ENCODE measurements around the gene SERPINA12. TPM values are rescaled to one million over a fixed set of nuclear protein-coding genes. Genes with fewer than 3 reads are reported as not detected.

SERPINA12 gene
- total and polyA plus RNA-seq, 8 donors, result 0.08 TPM; not detected in 7

- no peaks in the 10 kb centered on the region for H3K4me1 ChIP-seq
- H3K27ac ChIP-seq, result no peak overlapping the region
- 48 to 75% (median 66%) methylated on average over 3 of the region's 3 CpGs for WGBS, 5 donors
- no peak for DNase-seq
- no peaks in the 10 kb centered on the region for H3K27me3 ChIP-seq
- no peak overlapping the region for H3K4me3 ChIP-seq
- H3K36me3 ChIP-seq, result no peaks in the 10 kb centered on the region
- TF ChIP-seq POLR2AphosphoS5 (IDR thresholded peaks at IDR 0.05), result no peak
- no peak for TF ChIP-seq EP300 (IDR thresholded peaks at IDR 0.05)
- no peak for TF ChIP-seq CTCF (IDR thresholded peaks at IDR 0.05)
- TF ChIP-seq POLR2A (IDR thresholded peaks at IDR 0.05), result no peak
- intact Hi-C loops (cut with DNase I; ENCODE audit: low total_unique reads), result no loop called here
- peaks cover 0 to 25% (median 19%) of the 10 kb centered on the region in 4 donors for H3K9me3 ChIP-seq
Observed at GRCh38 chr14:94466706-94467370, 42.4 kb downstream of the SERPINA12 start.

GRCh38 chr14:94465042-94465441 lies 44.2 kb downstream of the SERPINA12 start:
- no peaks in the 10 kb centered on the region for H3K27me3 ChIP-seq
- DNase-seq, result no peak
- no peak overlapping the region for H3K4me3 ChIP-seq
- H3K4me1 ChIP-seq, result no peaks in the 10 kb centered on the region
- intact Hi-C loops (cut with DNase I; ENCODE audit: low total_unique reads), result no loop called here
- peaks cover 0 to 25% (median 19%) of the 10 kb centered on the region in 4 donors for H3K9me3 ChIP-seq
- no peak for TF ChIP-seq POLR2AphosphoS5 (IDR thresholded peaks at IDR 0.05)
- no peak for TF ChIP-seq POLR2A (IDR thresholded peaks at IDR 0.05)
- no peak for TF ChIP-seq EP300 (IDR thresholded peaks at IDR 0.05)
- no peak for TF ChIP-seq CTCF (IDR thresholded peaks at IDR 0.05)
- WGBS, 5 donors, result 79 to 95% (median 82%) methylated on average over 5 of the region's 5 CpGs
- H3K36me3 ChIP-seq, result no peaks in the 10 kb centered on the region
- H3K27ac ChIP-seq, result no peak overlapping the region

- H3K4me3 ChIP-seq, result no peak overlapping the region
- intact Hi-C loops (cut with DNase I; ENCODE audit: low total_unique reads), result no loop called here
- WGBS, 5 donors, result 74 to 94% (median 89%) methylated on average over 5 of the region's 5 CpGs
- no peak for DNase-seq
- no peaks in the 10 kb centered on the region for H3K36me3 ChIP-seq
- no peak for TF ChIP-seq POLR2A (IDR thresholded peaks at IDR 0.05)
- TF ChIP-seq EP300 (IDR thresholded peaks at IDR 0.05), result no peak
- TF ChIP-seq CTCF (IDR thresholded peaks at IDR 0.05), result no peak
- no peak for TF ChIP-seq POLR2AphosphoS5 (IDR thresholded peaks at IDR 0.05)
- no peaks in the 10 kb centered on the region for H3K4me1 ChIP-seq
- no peaks in the 10 kb centered on the region for H3K27me3 ChIP-seq
- no peak overlapping the region for H3K27ac ChIP-seq
- H3K9me3 ChIP-seq, result peaks cover 0 to 25% (median 19%) of the 10 kb centered on the region in 4 donors
Observed at GRCh38 chr14:94464290-94464689, 45.0 kb downstream of the SERPINA12 start.

- Histone ChIP-seq H3K4me3 (no peak overlapping the region), H3K4me1 (no peaks in the 10 kb centered on the region), H3K27me3 (no peaks in the 10 kb centered on the region), H3K27ac (no peak overlapping the region), H3K36me3 (no peaks in the 10 kb centered on the region), H3K9me3 (peaks cover 0 to 31% (median 23%) of the 10 kb centered on the region in 4 donors)
- DNase-seq, result no peak
- intact Hi-C loops (cut with DNase I; ENCODE audit: low total_unique reads), result no loop called here
- 83 to 91% (median 90%) methylated on average over 7 of the region's 7 CpGs for WGBS, 5 donors
- TF ChIP-seq POLR2AphosphoS5 (IDR thresholded peaks at IDR 0.05) (no peak), CTCF (IDR thresholded peaks at IDR 0.05) (no peak), EP300 (IDR thresholded peaks at IDR 0.05) (no peak), POLR2A (IDR thresholded peaks at IDR 0.05) (no peak)
Observed at GRCh38 chr14:94462763-94463572, 46.3 kb downstream of the SERPINA12 start.

Measured in stomach (tissue), 9 donors.